H1 (cell line): ENCODE data around the gene RNASEL.

ENCODE experiments used
- EGR1 ChIP-seq: IDR thresholded peaks from 2 replicates; pipeline ENCODE4 v1.6.1; 2011; ENCODE audit warnings: low read depth, low read length, borderline replicate concordance
- POLR2A ChIP-seq, 2 experiments: IDR thresholded peaks; 1 replicate in 1 of 2; 2 replicates in 1 of 2; pipeline ENCODE4 v1.6.1; 2011; ENCODE audit warnings: low read depth in 2 of 2, low read length in 2 of 2, mild to moderate bottlenecking in 2 of 2; ENCODE audit errors: control extremely low read depth in 1 of 2
- POLR2AphosphoS5 ChIP-seq: IDR thresholded peaks from 2 replicates; pipeline ENCODE4 v1.6.1; 2011; ENCODE audit warnings: low read depth, low read length
- RXRA ChIP-seq: IDR thresholded peaks from 2 replicates; pipeline ENCODE4 v1.6.1; 2011; ENCODE audit warnings: low read depth, mild to moderate bottlenecking, low read length, moderate library complexity; ENCODE audit not compliant: insufficient read depth
- SIN3A ChIP-seq, 2 experiments: IDR thresholded peaks in 1 of 2; conservative IDR thresholded peaks in 1 of 2; 2 replicates each; pipeline ENCODE4 v1.6.1; 2011 to 2012; ENCODE audit warnings: low read length in 2 of 2, improper control_type of control experiment in 1 of 2, low read depth in 1 of 2, mild to moderate bottlenecking in 1 of 2
- TF ChIP-seq, protein P1 (sequence below), 3 experiments: IDR thresholded peaks; 1 replicate in 2 of 3; 2 replicates in 1 of 3; pipeline versions ENCODE4 v1.5.1 to v1.6.1; 2011; ENCODE audit warnings: low read length in 3 of 3, mild to moderate bottlenecking in 3 of 3, inconsistent platforms in 2 of 3, low read depth in 1 of 3, moderate library complexity in 1 of 3; ENCODE audit not compliant: insufficient read depth in 1 of 3; ENCODE audit errors: control extremely low read depth in 1 of 3

DNA sequence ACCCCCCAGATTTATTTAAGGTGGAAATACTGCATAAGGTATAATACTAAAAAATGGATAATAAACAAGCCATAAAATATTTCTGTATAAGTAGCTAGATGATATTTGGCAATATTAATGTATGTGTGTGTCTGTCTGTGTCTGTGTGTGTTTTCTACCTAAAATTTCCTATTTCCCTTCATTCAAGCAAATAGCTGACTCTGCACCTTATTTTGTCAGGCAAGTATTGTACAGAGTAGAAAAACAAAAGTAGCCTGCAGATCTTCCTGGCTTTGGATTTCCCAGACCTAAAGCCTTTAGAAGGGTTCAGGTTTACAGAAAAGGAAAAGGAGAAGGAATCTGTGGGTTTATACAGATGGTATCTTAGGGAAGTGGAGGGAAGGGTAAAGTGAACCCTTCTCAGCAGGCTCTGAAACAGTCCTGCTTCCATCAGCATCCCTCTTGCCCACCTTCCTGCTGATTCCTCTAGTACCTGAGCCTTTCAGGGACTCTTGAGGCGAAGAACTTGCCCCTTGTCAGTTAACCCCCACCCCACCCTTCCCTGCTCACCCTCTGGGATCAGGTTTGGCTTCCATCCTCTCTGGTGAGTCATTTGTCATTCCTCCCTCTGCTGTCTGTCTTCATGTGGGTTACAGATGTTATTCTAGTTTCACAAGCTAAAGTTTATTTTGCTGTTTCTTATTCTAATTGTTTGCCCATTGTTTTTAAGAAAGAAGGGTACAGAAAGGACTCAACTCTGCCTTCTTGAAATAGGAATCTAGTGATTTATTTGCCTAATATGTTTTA, 36.9 kb upstream of the RNASEL start:
- no peak for TF ChIP-seq POLR2AphosphoS5
- TF ChIP-seq, protein P1, sequence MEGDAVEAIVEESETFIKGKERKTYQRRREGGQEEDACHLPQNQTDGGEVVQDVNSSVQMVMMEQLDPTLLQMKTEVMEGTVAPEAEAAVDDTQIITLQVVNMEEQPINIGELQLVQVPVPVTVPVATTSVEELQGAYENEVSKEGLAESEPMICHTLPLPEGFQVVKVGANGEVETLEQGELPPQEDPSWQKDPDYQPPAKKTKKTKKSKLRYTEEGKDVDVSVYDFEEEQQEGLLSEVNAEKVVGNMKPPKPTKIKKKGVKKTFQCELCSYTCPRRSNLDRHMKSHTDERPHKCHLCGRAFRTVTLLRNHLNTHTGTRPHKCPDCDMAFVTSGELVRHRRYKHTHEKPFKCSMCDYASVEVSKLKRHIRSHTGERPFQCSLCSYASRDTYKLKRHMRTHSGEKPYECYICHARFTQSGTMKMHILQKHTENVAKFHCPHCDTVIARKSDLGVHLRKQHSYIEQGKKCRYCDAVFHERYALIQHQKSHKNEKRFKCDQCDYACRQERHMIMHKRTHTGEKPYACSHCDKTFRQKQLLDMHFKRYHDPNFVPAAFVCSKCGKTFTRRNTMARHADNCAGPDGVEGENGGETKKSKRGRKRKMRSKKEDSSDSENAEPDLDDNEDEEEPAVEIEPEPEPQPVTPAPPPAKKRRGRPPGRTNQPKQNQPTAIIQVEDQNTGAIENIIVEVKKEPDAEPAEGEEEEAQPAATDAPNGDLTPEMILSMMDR (IDR thresholded peaks at IDR 0.05; ENCODE audit: control extremely low read depth in 1 of 3, insufficient read depth in 1 of 3, low read depth in 1 of 3, low read length in 3 of 3) = no peak
- no peak for TF ChIP-seq RXRA
- no peak for TF ChIP-seq SIN3A (conservative IDR thresholded peaks at IDR 0.05 in 1 of 2, IDR thresholded peaks at IDR 0.05 in 1 of 2; ENCODE audit: low read depth in 1 of 2, low read length in 2 of 2)
- no peak for TF ChIP-seq POLR2A (IDR thresholded peaks at IDR 0.05; ENCODE audit: control extremely low read depth in 1 of 2, low read depth in 2 of 2, low read length in 2 of 2)
- TF ChIP-seq EGR1 = no peak
